GM21825 (cell line): Measurements from ENCODE around the gene SUN1.
A peak's percentile ranks its signal among the peaks of the same experiment; 100 is the strongest.
"Not testable (repeated sequence)": the region's sequence is repeated elsewhere in the genome, so short reads cannot be mapped to it uniquely, and the experiment has no call there.

Source experiments
- ATAC-seq: cut with Tn5 transposase; IDR thresholded peaks from one replicate; pipeline ENCODE4 v1.9.1; 2021; ENCODE audit warnings: mild to moderate bottlenecking, moderate library complexity; ENCODE audit not compliant: unreplicated experiment

SUN1 gene

GRCh38 chr7:915291-916218 is 83.3 kb downstream of the SUN1 start:
- ATAC-seq = no peak

GRCh38 chr7:916291-916941 is 84.1 kb downstream of the SUN1 start:
- ATAC-seq = no peak

- ATAC-seq = no peak
Observed at GRCh38 chr7:917255-918117, 85.2 kb downstream of the SUN1 start.

- no peak for ATAC-seq
Observed at GRCh38 chr7:918118-918425, 85.8 kb downstream of the SUN1 start.

- ATAC-seq = no peak
Observed at GRCh38 chr7:918441-919113, 86.3 kb downstream of the SUN1 start.

GRCh38 chr7:919114-919442 is 86.8 kb downstream of the SUN1 start:
- ATAC-seq = no peak

GRCh38 chr7:919924-920341 is 87.7 kb downstream of the SUN1 start:
- ATAC-seq = no peak

GRCh38 chr7:920351-921070 is 88.2 kb downstream of the SUN1 start:
- ATAC-seq = no peak

- ATAC-seq = no peak
Observed at GRCh38 chr7:921071-921461, 88.8 kb downstream of the SUN1 start.

- no peak for ATAC-seq
Observed at GRCh38 chr7:921581-922333, 89.5 kb downstream of the SUN1 start.

- ATAC-seq = no peak
Observed at GRCh38 chr7:922334-923107, 90.2 kb downstream of the SUN1 start.

- ATAC-seq = peak; percentile 67
Observed at GRCh38 chr7:923108-924041, 91.1 kb downstream of the SUN1 start.

GRCh38 chr7:924042-924441 is 91.8 kb downstream of the SUN1 start:
- ATAC-seq = not testable (repeated sequence)
